Measurements from ENCODE around the gene ZFP1. TPM values are rescaled to one million over a fixed set of nuclear protein-coding genes. Genes with fewer than 3 reads are reported as not detected.

The ZFP1 gene
- total RNA-seq, 1 experiment from 2014 or later = 15.3 TPM

DNA sequence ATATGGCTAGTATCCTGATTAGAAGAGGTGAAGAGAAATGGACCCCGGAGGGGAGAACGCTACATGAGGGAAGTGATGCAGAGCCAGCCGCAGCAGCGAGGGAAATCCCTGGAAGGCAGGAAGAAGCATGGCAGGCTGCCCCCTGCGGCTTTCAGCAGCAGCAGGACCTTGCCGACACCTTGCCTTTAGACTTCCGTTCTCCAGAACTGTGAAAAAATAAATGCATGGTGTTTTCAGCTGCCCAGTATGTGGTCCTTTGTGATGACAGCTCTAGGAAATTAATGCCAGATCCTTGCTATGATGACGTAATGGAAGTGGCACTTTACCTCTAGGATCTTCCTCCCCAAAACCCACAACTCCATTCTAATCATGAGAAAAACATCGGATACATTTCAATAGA, 9.7 kb upstream of the ZFP1 start:
- H3K9me3 Mint-ChIP-seq = peaks cover 0 to 4% of the 10 kb centered on the region in 2 experiments; a peak in 2 of 5 replicates
- peak; percentile 53 for DNase-seq
- H2BK15ac ChIP-seq (ENCODE audit: low read depth, low read length) = no peak overlapping the region

More for the DNA sequence above, 9.7 kb upstream of the ZFP1 start:
- TF ChIP-seq, protein P1, sequence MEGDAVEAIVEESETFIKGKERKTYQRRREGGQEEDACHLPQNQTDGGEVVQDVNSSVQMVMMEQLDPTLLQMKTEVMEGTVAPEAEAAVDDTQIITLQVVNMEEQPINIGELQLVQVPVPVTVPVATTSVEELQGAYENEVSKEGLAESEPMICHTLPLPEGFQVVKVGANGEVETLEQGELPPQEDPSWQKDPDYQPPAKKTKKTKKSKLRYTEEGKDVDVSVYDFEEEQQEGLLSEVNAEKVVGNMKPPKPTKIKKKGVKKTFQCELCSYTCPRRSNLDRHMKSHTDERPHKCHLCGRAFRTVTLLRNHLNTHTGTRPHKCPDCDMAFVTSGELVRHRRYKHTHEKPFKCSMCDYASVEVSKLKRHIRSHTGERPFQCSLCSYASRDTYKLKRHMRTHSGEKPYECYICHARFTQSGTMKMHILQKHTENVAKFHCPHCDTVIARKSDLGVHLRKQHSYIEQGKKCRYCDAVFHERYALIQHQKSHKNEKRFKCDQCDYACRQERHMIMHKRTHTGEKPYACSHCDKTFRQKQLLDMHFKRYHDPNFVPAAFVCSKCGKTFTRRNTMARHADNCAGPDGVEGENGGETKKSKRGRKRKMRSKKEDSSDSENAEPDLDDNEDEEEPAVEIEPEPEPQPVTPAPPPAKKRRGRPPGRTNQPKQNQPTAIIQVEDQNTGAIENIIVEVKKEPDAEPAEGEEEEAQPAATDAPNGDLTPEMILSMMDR (conservative IDR thresholded peaks at IDR 0.05) = no peak
- Histone ChIP-seq H2BK12ac (ENCODE audit: insufficient read length, low read depth, low read length) (no peak overlapping the region), H3K14ac (ENCODE audit: insufficient read depth, low read length) (no peak overlapping the region), H3K18ac (ENCODE audit: insufficient read length, low read depth, low read length) (no peak overlapping the region), H3K4me2 (ENCODE audit: insufficient read depth, insufficient read length, low read length) (no peak overlapping the region), H3K23ac (ENCODE audit: insufficient read length, low read depth, low read length) (no peak overlapping the region), H4K20me1 (ENCODE audit: control insufficient read depth, insufficient read depth, insufficient read length) (no peaks in the 10 kb centered on the region), H4K8ac (replicated peaks; ENCODE audit: insufficient read length, low read depth, low read length) (no peak overlapping the region), H4K91ac (ENCODE audit: insufficient read length, low read depth, low read length) (no peak overlapping the region), H2AK5ac (ENCODE audit: insufficient read length, low read length) (no peak overlapping the region), H3T11ph (ENCODE audit: low read length) (no peak overlapping the region), H3K23me2 (ENCODE audit: insufficient read length, low read depth, low read length, poor library complexity, severe bottlenecking) (no peaks in the 10 kb centered on the region), H3K9me3 (ENCODE audit: control insufficient read depth, low read depth, low read length) (no peaks in the 10 kb centered on the region), H3K9ac (ENCODE audit: extremely low read depth, insufficient read length, low read length) (no peak overlapping the region), H3K27me3 (ENCODE audit: insufficient read depth, low read length) (no peaks in the 10 kb centered on the region), H2BK20ac (ENCODE audit: low read depth, low read length, poor library complexity, severe bottlenecking) (no peak overlapping the region), H3K4me1 (ENCODE audit: insufficient read depth, low read length) (no peaks in the 10 kb centered on the region; the same call in 1 of the 2 replicates), H3K4ac (ENCODE audit: low read depth, low read length) (no peak overlapping the region), H3K79me2 (ENCODE audit: insufficient read depth, low read length) (no peaks in the 10 kb centered on the region), H4K5ac (ENCODE audit: insufficient read length, low read depth, low read length) (no peak overlapping the region), H3K56ac (ENCODE audit: insufficient read length, low read depth, low read length) (no peak overlapping the region), H2AFZ (ENCODE audit: low read length) (no peak overlapping the region), H2BK120ac (ENCODE audit: low read depth, low read length, poor library complexity, severe bottlenecking) (no peak overlapping the region), H3K27ac (ENCODE audit: insufficient read length, low read depth, low read length) (no peak overlapping the region), H2BK5ac (ENCODE audit: insufficient read length, low read length) (no peak overlapping the region), H3K79me1 (ENCODE audit: insufficient read depth, low read depth, low read length, poor library complexity, severe bottlenecking) (no peaks in the 10 kb centered on the region)
- Mint-ChIP-seq H3K4me3 (no peak overlapping the region), H3K36me3 (ENCODE audit: insufficient read depth in 1 of 3, low read depth in 3 of 3) (0 out of 7 replicates have a peak, but pooled peaks cover 0 to 1% (median 0%) of the 10 kb centered on the region in 3 experiments), H3K27me3 (ENCODE audit: low read depth) (no peaks in the 10 kb centered on the region), H3K4me1 (peaks cover 6 to 8% of the 10 kb centered on the region in 2 experiments), H3K27ac (no peak overlapping the region; a peak in 1 of 7 replicates)
- WGBS (ENCODE audit: extremely low coverage, insufficient read length, low lambda C conversion rate) = no CpG with 5 or more reads among the region's 9 CpGs
